H9 (cell line): ENCODE measurements around the gene UTS2B. TPM values are rescaled to one million over a fixed set of nuclear protein-coding genes. Genes with fewer than 3 reads are reported as not detected.

ENCODE experiments used
- DNase-seq: peaks from one replicate; pipeline ENCODE4 v3.0.0-alpha.2; 2017
- H2AFZ ChIP-seq: one replicate; pipeline ENCODE4 v1.6.1; 2013; ENCODE audit warnings: mild to moderate bottlenecking, low read length, control low read depth, moderate library complexity
- H2AK5ac ChIP-seq: 2 replicates; pipeline ENCODE4 v1.6.1; 2013; ENCODE audit warnings: low read length, control low read depth, mixed read lengths; ENCODE audit not compliant: insufficient read length
- H2BK120ac ChIP-seq: one replicate; pipeline ENCODE4 v1.6.1; 2013; ENCODE audit warnings: low read depth, mild to moderate bottlenecking, low read length, control low read depth, inconsistent platforms; ENCODE audit not compliant: poor library complexity, severe bottlenecking
- H2BK12ac ChIP-seq: 2 replicates; pipeline ENCODE4 v1.6.1; 2013; ENCODE audit warnings: low read length, control low read depth, mixed read lengths, low read depth; ENCODE audit not compliant: insufficient read length
- H2BK15ac ChIP-seq: 2 replicates; pipeline ENCODE4 v1.6.1; 2013; ENCODE audit warnings: low read depth, low read length, control low read depth
- H2BK20ac ChIP-seq: one replicate; pipeline ENCODE4 v1.6.1; 2013; ENCODE audit warnings: low read depth, mild to moderate bottlenecking, low read length, control low read depth, inconsistent platforms; ENCODE audit not compliant: poor library complexity, severe bottlenecking
- H2BK5ac ChIP-seq: 2 replicates; pipeline ENCODE4 v1.6.1; 2013; ENCODE audit warnings: low read length, control low read depth, mixed read lengths; ENCODE audit not compliant: insufficient read length
- H3K14ac ChIP-seq: 2 replicates; pipeline ENCODE4 v1.6.1; 2013; ENCODE audit warnings: low read length, control low read depth; ENCODE audit not compliant: insufficient read depth
- H3K18ac ChIP-seq: 2 replicates; pipeline ENCODE4 v1.6.1; 2013; ENCODE audit warnings: low read depth, mild to moderate bottlenecking, mixed read lengths, low read length, control low read depth; ENCODE audit not compliant: insufficient read length
- H3K23ac ChIP-seq: 2 replicates; pipeline ENCODE4 v1.6.1; 2013; ENCODE audit warnings: low read length, control low read depth, mixed read lengths, low read depth; ENCODE audit not compliant: insufficient read length
- H3K23me2 ChIP-seq: 2 replicates; pipeline ENCODE4 v1.6.1; 2013; ENCODE audit warnings: low read depth, mild to moderate bottlenecking, mixed read lengths, low read length, control low read depth; ENCODE audit not compliant: insufficient read length, poor library complexity, severe bottlenecking
- H3K27ac ChIP-seq: 2 replicates; pipeline ENCODE4 v1.5.1; 2013; ENCODE audit warnings: low read length, control low read depth, mixed read lengths, low read depth; ENCODE audit not compliant: insufficient read length
- H3K27me3 ChIP-seq: 2 replicates; pipeline ENCODE4 v1.6.1; 2013; ENCODE audit warnings: low read length, control low read depth, inconsistent platforms; ENCODE audit not compliant: insufficient read depth
- H3K4ac ChIP-seq: 2 replicates; pipeline ENCODE4 v1.6.1; 2013; ENCODE audit warnings: low read depth, mild to moderate bottlenecking, control low read depth, inconsistent platforms, low read length, moderate library complexity
- H3K4me1 ChIP-seq: 2 replicates; pipeline ENCODE4 v1.6.1; 2013; ENCODE audit warnings: low read length, control low read depth, inconsistent platforms; ENCODE audit not compliant: insufficient read depth
- H3K4me2 ChIP-seq: 2 replicates; pipeline ENCODE4 v1.6.1; 2013; ENCODE audit warnings: low read length, control low read depth, mixed read lengths; ENCODE audit not compliant: insufficient read length, insufficient read depth
- H3K56ac ChIP-seq: 2 replicates; pipeline ENCODE4 v1.6.1; 2013; ENCODE audit warnings: low read depth, mild to moderate bottlenecking, mixed read lengths, low read length, control low read depth; ENCODE audit not compliant: insufficient read length
- H3K79me1 ChIP-seq: 2 replicates; pipeline ENCODE4 v1.6.1; 2013; ENCODE audit warnings: low read depth, mild to moderate bottlenecking, moderate library complexity, low read length, control low read depth, inconsistent platforms; ENCODE audit not compliant: insufficient read depth, poor library complexity, severe bottlenecking
- H3K79me2 ChIP-seq: 2 replicates; pipeline ENCODE4 v1.6.1; 2013; ENCODE audit warnings: low read length, control low read depth, inconsistent platforms; ENCODE audit not compliant: insufficient read depth
- H3K9ac ChIP-seq: 2 replicates; pipeline ENCODE4 v1.6.1; 2013; ENCODE audit warnings: low read length, control low read depth, mixed read lengths; ENCODE audit not compliant: insufficient read length; ENCODE audit errors: extremely low read depth
- H3K9me3 ChIP-seq: one replicate; pipeline ENCODE4 v1.6.1; 2013; ENCODE audit warnings: low read depth, low read length, inconsistent platforms; ENCODE audit not compliant: control insufficient read depth
- H3T11ph ChIP-seq: one replicate; pipeline ENCODE4 v1.6.1; 2013; ENCODE audit warnings: mild to moderate bottlenecking, low read length, control low read depth, inconsistent platforms
- H4K20me1 ChIP-seq: one replicate; pipeline ENCODE4 v1.6.1; 2013; ENCODE audit not compliant: control insufficient read depth, insufficient read length, insufficient read depth
- H4K5ac ChIP-seq: 2 replicates; pipeline ENCODE4 v1.6.1; 2013; ENCODE audit warnings: low read depth, mild to moderate bottlenecking, mixed read lengths, low read length, control low read depth; ENCODE audit not compliant: insufficient read length
- H4K8ac ChIP-seq: replicated peaks from 2 replicates; pipeline ENCODE4 v1.6.1; 2013; ENCODE audit warnings: low read length, control low read depth, mixed read lengths, low read depth; ENCODE audit not compliant: insufficient read length
- H4K91ac ChIP-seq: 2 replicates; pipeline ENCODE4 v1.6.1; 2013; ENCODE audit warnings: low read depth, mild to moderate bottlenecking, moderate library complexity, mixed read lengths, low read length, control low read depth; ENCODE audit not compliant: insufficient read length
- H3K27ac Mint-ChIP-seq, 3 experiments: 2 replicates in 2 of 3; 3 replicates in 1 of 3; pipeline ENCODE4 v1.8.0; 2020 to 2021; ENCODE audit warnings: mixed read lengths in 3 of 3, mild to moderate bottlenecking in 1 of 3, moderate library complexity in 1 of 3
- H3K27me3 Mint-ChIP-seq: 2 replicates; pipeline ENCODE4 v1.8.0; 2021; ENCODE audit warnings: low read depth, mild to moderate bottlenecking, moderate library complexity, mixed read lengths
- H3K36me3 Mint-ChIP-seq, 3 experiments: 2 replicates in 2 of 3; 3 replicates in 1 of 3; pipeline ENCODE4 v1.8.0; 2020 to 2021; ENCODE audit warnings: low read depth in 3 of 3, mixed read lengths in 3 of 3; ENCODE audit not compliant: insufficient read depth in 1 of 3
- H3K4me1 Mint-ChIP-seq, 2 experiments: 2 replicates each; pipeline ENCODE4 v1.8.0; 2020; ENCODE audit warnings: mixed read lengths in 2 of 2
- H3K4me3 Mint-ChIP-seq, 2 experiments: 2 replicates in 1 of 2; 3 replicates in 1 of 2; pipeline ENCODE4 v1.8.0; 2020 to 2021; ENCODE audit warnings: mild to moderate bottlenecking in 2 of 2, mixed read lengths in 2 of 2, moderate library complexity in 1 of 2
- H3K9me3 Mint-ChIP-seq, 2 experiments: 2 replicates in 1 of 2; 3 replicates in 1 of 2; pipeline ENCODE4 v1.8.0; 2020; ENCODE audit warnings: mild to moderate bottlenecking in 2 of 2, mixed read lengths in 2 of 2, moderate library complexity in 1 of 2
- WGBS: extraction: QIAGEN DNeasy Blood & Tissue Kit; methylation state at CpG from one replicate; pipeline ENCODE4 v1.1.7; 2013; ENCODE audit warnings: missing lambda C conversion rate, low lambda C conversion rate, mixed read lengths; ENCODE audit not compliant: insufficient read length; ENCODE audit errors: extremely low coverage; 5-methylcytosine and 5-hydroxymethylcytosine counted together
- total RNA-seq: library from RNA; stranded (reverse); gene quantifications from 2 replicates; pipeline ENCODE4 v1.2.1, GENCODE V29; 2021
- TF ChIP-seq, protein P1 (sequence below): fragments of 200-600 bp; sonication (generic); conservative IDR thresholded peaks from 3 replicates; pipeline ENCODE4 v1.8.0; 2021; ENCODE audit warnings: antibody characterized with exemption, mild to moderate bottlenecking

Gene UTS2B
- total RNA-seq, 1 experiment from 2014 or later: 0.09 TPM

DNA sequence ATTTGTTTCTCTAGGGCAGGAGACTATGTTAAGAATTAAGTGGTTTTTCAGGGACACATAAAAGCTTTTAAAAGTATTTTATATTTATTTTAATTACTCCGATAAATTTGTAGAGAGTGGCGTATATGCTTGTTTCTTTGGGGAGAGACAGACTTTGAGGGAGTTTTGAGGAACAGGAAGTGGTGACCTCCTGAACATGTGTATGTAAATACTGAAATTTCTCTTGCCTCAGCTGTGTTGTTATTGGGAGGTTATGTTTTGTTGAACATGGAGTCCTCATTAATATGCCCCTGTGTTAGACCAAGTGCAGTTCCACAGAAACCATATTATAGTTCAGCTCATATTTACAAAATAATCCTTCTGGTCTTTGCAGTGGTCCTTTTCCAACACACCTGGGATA, 41.8 kb upstream of the UTS2B start:
- Histone ChIP-seq H4K91ac (no peak overlapping the region), H4K8ac (no peak overlapping the region), H3K27ac (no peak overlapping the region), H2AK5ac (no peak overlapping the region), H3K14ac (no peak overlapping the region), H3K27me3 (no peaks in the 10 kb centered on the region), H2BK120ac (no peak overlapping the region), H2AFZ (no peak overlapping the region), H3K4me1 (peaks cover 5% of the 10 kb centered on the region; the same call in 1 of the 2 replicates), H2BK12ac (no peak overlapping the region), H3K23me2 (no peaks in the 10 kb centered on the region), H3K9ac (no peak overlapping the region), H3K4me2 (no peak overlapping the region), H2BK15ac (no peak overlapping the region), H3K79me1 (no peaks in the 10 kb centered on the region), H4K20me1 (no peaks in the 10 kb centered on the region), H3K9me3 (no peaks in the 10 kb centered on the region), H4K5ac (no peak overlapping the region), H3K18ac (no peak overlapping the region), H2BK5ac (no peak overlapping the region), H3K4ac (no peak overlapping the region), H3K23ac (no peak overlapping the region), H3K56ac (no peak overlapping the region), H3T11ph (no peak overlapping the region), H3K79me2 (no peaks in the 10 kb centered on the region), H2BK20ac (no peak overlapping the region)
- DNase-seq: no peak
- H3K4me1 Mint-ChIP-seq: peaks cover 33 to 36% of the 10 kb centered on the region in 2 experiments
- H3K27ac Mint-ChIP-seq: no peak overlapping the region; a peak in 1 of 7 replicates
- no peaks in the 10 kb centered on the region for H3K27me3 Mint-ChIP-seq
- TF ChIP-seq, protein P1, sequence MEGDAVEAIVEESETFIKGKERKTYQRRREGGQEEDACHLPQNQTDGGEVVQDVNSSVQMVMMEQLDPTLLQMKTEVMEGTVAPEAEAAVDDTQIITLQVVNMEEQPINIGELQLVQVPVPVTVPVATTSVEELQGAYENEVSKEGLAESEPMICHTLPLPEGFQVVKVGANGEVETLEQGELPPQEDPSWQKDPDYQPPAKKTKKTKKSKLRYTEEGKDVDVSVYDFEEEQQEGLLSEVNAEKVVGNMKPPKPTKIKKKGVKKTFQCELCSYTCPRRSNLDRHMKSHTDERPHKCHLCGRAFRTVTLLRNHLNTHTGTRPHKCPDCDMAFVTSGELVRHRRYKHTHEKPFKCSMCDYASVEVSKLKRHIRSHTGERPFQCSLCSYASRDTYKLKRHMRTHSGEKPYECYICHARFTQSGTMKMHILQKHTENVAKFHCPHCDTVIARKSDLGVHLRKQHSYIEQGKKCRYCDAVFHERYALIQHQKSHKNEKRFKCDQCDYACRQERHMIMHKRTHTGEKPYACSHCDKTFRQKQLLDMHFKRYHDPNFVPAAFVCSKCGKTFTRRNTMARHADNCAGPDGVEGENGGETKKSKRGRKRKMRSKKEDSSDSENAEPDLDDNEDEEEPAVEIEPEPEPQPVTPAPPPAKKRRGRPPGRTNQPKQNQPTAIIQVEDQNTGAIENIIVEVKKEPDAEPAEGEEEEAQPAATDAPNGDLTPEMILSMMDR: no peak
- no peak overlapping the region for H3K4me3 Mint-ChIP-seq
- H3K9me3 Mint-ChIP-seq: no peaks in the 10 kb centered on the region
- H3K36me3 Mint-ChIP-seq: peaks cover 14 to 17% (median 16%) of the 10 kb centered on the region in 3 experiments
- WGBS: no CpG with 5 or more reads among the region's 2 CpGs
